ENCODE data around the gene CCDC149.

Gene CCDC149

GRCh38 chr4:24880186-24880585 lies 32.7 kb downstream of the CCDC149 start:
- DNase-seq (ENCODE audit: low read depth) = no peak

- no peak for DNase-seq (ENCODE audit: low read depth)
Measured at GRCh38 chr4:24878636-24879016, 34.2 kb downstream of the CCDC149 start.

GRCh38 chr4:24877868-24878635 lies 34.8 kb downstream of the CCDC149 start:
- DNase-seq (ENCODE audit: low read depth) = no peak

GRCh38 chr4:24876431-24876830 lies 36.4 kb downstream of the CCDC149 start:
- no peak for DNase-seq (ENCODE audit: low read depth)

- DNase-seq (ENCODE audit: low read depth) = no peak
Measured at GRCh38 chr4:24872720-24873119, 40.1 kb downstream of the CCDC149 start.

GRCh38 chr4:24871210-24871609 lies 41.6 kb downstream of the CCDC149 start:
- no peak for DNase-seq (ENCODE audit: low read depth)

- no peak for DNase-seq (ENCODE audit: low read depth)
Measured at GRCh38 chr4:24867766-24868296, 45.0 kb downstream of the CCDC149 start.

GRCh38 chr4:24867251-24867650 lies 45.6 kb downstream of the CCDC149 start:
- no peak for DNase-seq (ENCODE audit: low read depth)

GRCh38 chr4:24865401-24865800 lies 47.4 kb downstream of the CCDC149 start:
- no peak for DNase-seq (ENCODE audit: low read depth)

- DNase-seq (ENCODE audit: low read depth) = no peak
Measured at GRCh38 chr4:24863799-24864198, 49.0 kb downstream of the CCDC149 start.

GRCh38 chr4:24862073-24862751 lies 50.6 kb downstream of the CCDC149 start:
- DNase-seq (ENCODE audit: low read depth) = no peak

GRCh38 chr4:24858550-24858949 lies 54.3 kb downstream of the CCDC149 start:
- DNase-seq (ENCODE audit: low read depth) = no peak

- DNase-seq (ENCODE audit: low read depth) = no peak
Measured at GRCh38 chr4:24858026-24858425, 54.8 kb downstream of the CCDC149 start.

- DNase-seq (ENCODE audit: low read depth) = no peak
Measured at GRCh38 chr4:24856586-24856985, 56.3 kb downstream of the CCDC149 start.

GRCh38 chr4:24855741-24856140 lies 57.1 kb downstream of the CCDC149 start:
- no peak for DNase-seq (ENCODE audit: low read depth)

- DNase-seq (ENCODE audit: low read depth) = no peak
Measured at GRCh38 chr4:24853142-24853541, 59.7 kb downstream of the CCDC149 start.

GRCh38 chr4:24850674-24851073 lies 62.2 kb downstream of the CCDC149 start:
- DNase-seq (ENCODE audit: low read depth) = no peak

GRCh38 chr4:24849756-24850155 lies 63.1 kb downstream of the CCDC149 start:
- DNase-seq (ENCODE audit: low read depth) = no peak

GRCh38 chr4:24849351-24849750 lies 63.5 kb downstream of the CCDC149 start:
- DNase-seq (ENCODE audit: low read depth) = no peak

- no peak for DNase-seq (ENCODE audit: low read depth)
Measured at GRCh38 chr4:24846716-24847115, 66.1 kb downstream of the CCDC149 start.

- DNase-seq (ENCODE audit: low read depth) = no peak
Measured at GRCh38 chr4:24845902-24846301, 66.9 kb downstream of the CCDC149 start.

- no peak for DNase-seq (ENCODE audit: low read depth)
Measured at GRCh38 chr4:24845132-24845531, 67.7 kb downstream of the CCDC149 start.

GRCh38 chr4:24843096-24843495 lies 69.7 kb downstream of the CCDC149 start:
- DNase-seq (ENCODE audit: low read depth) = no peak
